Neural crest cell (in vitro differentiated cells): Measurements from ENCODE around the gene GPR142. TPM values are rescaled to one million over a fixed set of nuclear protein-coding genes. Genes with fewer than 3 reads are reported as not detected.

ENCODE experiments used
- DNase-seq: peaks from one replicate; pipeline ENCODE4 v3.0.0; 2021; ENCODE audit warnings: low read depth, mixed read lengths, low spot score
- H3K27ac Mint-ChIP-seq: one replicate; pipeline ENCODE4 v1.8.0; 2021; ENCODE audit warnings: mild to moderate bottlenecking, mixed read lengths; ENCODE audit not compliant: unreplicated experiment
- H3K27me3 Mint-ChIP-seq: 2 replicates; pipeline ENCODE4 v1.8.0; 2021; ENCODE audit warnings: low read depth, mild to moderate bottlenecking, mixed read lengths
- H3K36me3 Mint-ChIP-seq: 2 replicates; pipeline ENCODE4 v1.8.0; 2021; ENCODE audit warnings: low read depth, mild to moderate bottlenecking, mixed read lengths
- H3K4me1 Mint-ChIP-seq: 2 replicates; pipeline ENCODE4 v1.8.0; 2021; ENCODE audit warnings: mixed read lengths
- H3K4me3 Mint-ChIP-seq: one replicate; pipeline ENCODE4 v1.8.0; 2021; ENCODE audit warnings: mild to moderate bottlenecking, mixed read lengths
- H3K9me3 Mint-ChIP-seq: 2 replicates; pipeline ENCODE4 v1.8.0; 2021; ENCODE audit warnings: mixed read lengths
- CTCF ChIP-seq: fragments of 200-600 bp; sonication (generic); conservative IDR thresholded peaks from 2 replicates; pipeline ENCODE4 v1.5.0; 2021; ENCODE audit warnings: antibody characterized with exemption, mild to moderate bottlenecking
- total RNA-seq: library from RNA; stranded (reverse); gene quantifications from 2 replicates; pipeline ENCODE4 v1.2.1, GENCODE V29; 2021

GPR142 gene
- total RNA-seq, 1 donor from 2014 or later: 0.23 TPM

GRCh38 chr17:74361230-74362068 is 5.9 kb upstream of the GPR142 start, which contains the start of gene BTBD17:
Gene BTBD17, minus strand, starts transcription at chr17:74361868. Its CDS starts 49 bp downstream, at chr17:74361819.
- H3K27ac Mint-ChIP-seq: peak within 1 kb of the TSS; percentile 97
- H3K9me3 Mint-ChIP-seq: no peaks in the 10 kb centered on the region
- H3K36me3 Mint-ChIP-seq: peaks cover 2% of the 10 kb centered on the region
- peak within 1 kb of the TSS; percentile 82 for H3K4me3 Mint-ChIP-seq
- DNase-seq: peak; percentile 81
- peak; percentile 78 for TF ChIP-seq CTCF
- H3K27me3 Mint-ChIP-seq: peaks cover 21% of the 10 kb centered on the region
- peaks cover 39% of the 10 kb centered on the region for H3K4me1 Mint-ChIP-seq

- Mint-ChIP-seq H3K9me3 (no peaks in the 10 kb centered on the region), H3K4me3 (peak overlapping the region; percentile 82), H3K4me1 (peaks cover 39% of the 10 kb centered on the region), H3K27ac (peak overlapping the region; percentile 97), H3K27me3 (peaks cover 17% of the 10 kb centered on the region), H3K36me3 (peaks cover 2% of the 10 kb centered on the region)
- TF ChIP-seq CTCF: no peak
- no peak for DNase-seq
Measured at GRCh38 chr17:74362069-74362405, 5.3 kb upstream of the GPR142 start.

- Mint-ChIP-seq H3K4me3 (no peak overlapping the region), H3K9me3 (no peaks in the 10 kb centered on the region), H3K27me3 (peaks cover 11% of the 10 kb centered on the region), H3K27ac (peak overlapping the region; percentile 35), H3K4me1 (peaks cover 36% of the 10 kb centered on the region), H3K36me3 (no peaks in the 10 kb centered on the region)
- TF ChIP-seq CTCF: no peak
- DNase-seq: no peak
Measured at GRCh38 chr17:74362810-74363498, 4.4 kb upstream of the GPR142 start.

- Mint-ChIP-seq H3K36me3 (no peaks in the 10 kb centered on the region), H3K4me1 (peaks cover 7% of the 10 kb centered on the region), H3K4me3 (no peak overlapping the region), H3K27me3 (no peaks in the 10 kb centered on the region), H3K9me3 (no peaks in the 10 kb centered on the region), H3K27ac (no peak overlapping the region)
- peak; percentile 64 for DNase-seq
- peak; percentile 88 for TF ChIP-seq CTCF
Measured at GRCh38 chr17:74368341-74369081, 1.2 kb downstream of the GPR142 start.

- no peak overlapping the region for H3K27ac Mint-ChIP-seq
- H3K4me1 Mint-ChIP-seq: peaks cover 12% of the 10 kb centered on the region
- no peak for TF ChIP-seq CTCF
- no peak for DNase-seq
- H3K9me3 Mint-ChIP-seq: no peaks in the 10 kb centered on the region
- H3K4me3 Mint-ChIP-seq: no peak overlapping the region
- H3K36me3 Mint-ChIP-seq: no peaks in the 10 kb centered on the region
- H3K27me3 Mint-ChIP-seq: no peaks in the 10 kb centered on the region
Measured at GRCh38 chr17:74369221-74369620, 1.9 kb downstream of the GPR142 start.
